Activated naive CD8-positive, alpha-beta T cell treated with anti-CD3 and anti-CD28 coated beads, Interleukin-2, amount 50 U/mL, for 24 hours (primary cell): ENCODE results near the gene HIGD2A.

Experiments
- ATAC-seq: fragments of 150-1000 bp; cut with Tn5 transposase; one replicate; pipeline ENCODE4 v1.10.0; 2021
- DNase-seq: peaks from one replicate; pipeline ENCODE4 v3.0.0; 2021
- H3K27ac Mint-ChIP-seq: one replicate; pipeline ENCODE4 v1.8.0; 2021; ENCODE audit warnings: mild to moderate bottlenecking, mixed read lengths
- H3K27me3 Mint-ChIP-seq: one replicate; pipeline ENCODE4 v1.8.0; 2021; ENCODE audit warnings: mixed read lengths
- H3K36me3 Mint-ChIP-seq: one replicate; pipeline ENCODE4 v1.8.0; 2021; ENCODE audit warnings: low read depth, mixed read lengths
- H3K4me1 Mint-ChIP-seq: one replicate; pipeline ENCODE4 v1.8.0; 2021; ENCODE audit warnings: mixed read lengths
- H3K4me3 Mint-ChIP-seq: one replicate; pipeline ENCODE4 v1.8.0; 2021; ENCODE audit warnings: mild to moderate bottlenecking, moderate library complexity, mixed read lengths
- H3K9me3 Mint-ChIP-seq: one replicate; pipeline ENCODE4 v1.8.0; 2021; ENCODE audit warnings: mixed read lengths

HIGD2A gene, protein sequence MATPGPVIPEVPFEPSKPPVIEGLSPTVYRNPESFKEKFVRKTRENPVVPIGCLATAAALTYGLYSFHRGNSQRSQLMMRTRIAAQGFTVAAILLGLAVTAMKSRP

DNA sequence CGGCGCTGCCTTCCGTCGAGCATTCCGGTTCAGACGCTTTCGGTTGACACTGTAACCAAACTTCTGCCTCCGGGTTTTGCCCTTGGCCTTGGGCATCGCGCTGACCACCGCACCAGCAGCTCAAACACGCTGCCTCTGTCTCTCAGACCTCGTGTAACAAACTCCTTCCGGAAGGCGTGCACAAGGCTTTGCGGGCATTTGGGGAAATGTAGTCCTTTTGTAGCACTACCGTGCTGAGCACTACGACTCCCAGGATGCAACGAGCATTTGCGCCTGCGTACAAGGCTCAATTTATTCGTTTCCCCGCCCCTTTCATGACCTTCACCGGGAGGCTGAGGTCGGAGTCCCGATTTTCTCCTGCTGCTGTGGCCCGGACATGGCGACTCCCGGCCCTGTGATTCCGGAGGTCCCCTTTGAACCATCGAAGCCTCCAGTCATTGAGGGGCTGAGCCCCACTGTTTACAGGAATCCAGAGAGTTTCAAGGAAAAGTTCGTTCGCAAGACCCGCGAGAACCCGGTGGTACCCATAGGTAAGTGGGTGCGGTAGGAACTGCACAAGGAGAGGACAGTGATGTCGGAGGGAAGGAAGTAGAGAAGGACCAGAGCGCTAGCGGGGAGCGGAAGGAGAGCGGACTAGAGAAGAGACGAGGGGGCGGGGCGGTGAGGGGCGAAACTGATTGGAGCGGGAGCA, at the start of gene HIGD2A, which contains the start of gene NOP16:
Gene HIGD2A, plus strand, starts transcription at position 308 of the 691 bp plus-strand sequence. Its CDS starts 69 bp downstream, at position 377.
Gene NOP16, minus strand, starts transcription at position 155 of the 691 bp plus-strand sequence. Its CDS starts 59 bp downstream, at position 96.
- Mint-ChIP-seq H3K36me3 (peaks cover 58% of the 10 kb centered on the region), H3K9me3 (no peaks in the 10 kb centered on the region), H3K27me3 (no peaks in the 10 kb centered on the region), H3K4me3 (peak within 1 kb of the TSS; percentile 96), H3K4me1 (peaks cover 39% of the 10 kb centered on the region), H3K27ac (peak within 1 kb of the TSS; percentile 99)
- DNase-seq (peak; percentile 99), ATAC-seq (peak; percentile 96)

DNA sequence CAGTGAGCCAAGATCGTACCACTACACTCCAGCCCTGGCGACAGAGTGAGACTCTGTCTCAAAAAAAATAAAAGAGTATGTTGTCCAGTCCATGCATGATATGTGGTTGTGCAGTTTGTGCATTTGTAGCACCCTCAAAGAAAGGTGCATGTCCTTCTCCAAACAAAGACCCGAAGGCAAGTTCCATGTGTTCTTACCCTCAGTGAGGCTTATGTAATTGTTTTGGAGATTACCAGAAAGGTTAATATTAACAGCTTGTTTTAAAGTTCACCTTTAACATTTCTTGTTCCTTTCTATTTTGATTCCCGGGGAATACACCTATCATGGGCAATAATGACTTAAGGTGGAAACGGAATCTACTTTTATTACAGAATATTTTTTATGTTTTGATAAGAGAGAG, 49.2 kb upstream of the HIGD2A start:
- Mint-ChIP-seq H3K4me1 (no peaks in the 10 kb centered on the region), H3K27me3 (no peaks in the 10 kb centered on the region), H3K4me3 (no peak overlapping the region), H3K27ac (no peak overlapping the region), H3K36me3 (peaks cover 18% of the 10 kb centered on the region), H3K9me3 (no peaks in the 10 kb centered on the region)
- ATAC-seq: no peak
- no peak for DNase-seq

DNA sequence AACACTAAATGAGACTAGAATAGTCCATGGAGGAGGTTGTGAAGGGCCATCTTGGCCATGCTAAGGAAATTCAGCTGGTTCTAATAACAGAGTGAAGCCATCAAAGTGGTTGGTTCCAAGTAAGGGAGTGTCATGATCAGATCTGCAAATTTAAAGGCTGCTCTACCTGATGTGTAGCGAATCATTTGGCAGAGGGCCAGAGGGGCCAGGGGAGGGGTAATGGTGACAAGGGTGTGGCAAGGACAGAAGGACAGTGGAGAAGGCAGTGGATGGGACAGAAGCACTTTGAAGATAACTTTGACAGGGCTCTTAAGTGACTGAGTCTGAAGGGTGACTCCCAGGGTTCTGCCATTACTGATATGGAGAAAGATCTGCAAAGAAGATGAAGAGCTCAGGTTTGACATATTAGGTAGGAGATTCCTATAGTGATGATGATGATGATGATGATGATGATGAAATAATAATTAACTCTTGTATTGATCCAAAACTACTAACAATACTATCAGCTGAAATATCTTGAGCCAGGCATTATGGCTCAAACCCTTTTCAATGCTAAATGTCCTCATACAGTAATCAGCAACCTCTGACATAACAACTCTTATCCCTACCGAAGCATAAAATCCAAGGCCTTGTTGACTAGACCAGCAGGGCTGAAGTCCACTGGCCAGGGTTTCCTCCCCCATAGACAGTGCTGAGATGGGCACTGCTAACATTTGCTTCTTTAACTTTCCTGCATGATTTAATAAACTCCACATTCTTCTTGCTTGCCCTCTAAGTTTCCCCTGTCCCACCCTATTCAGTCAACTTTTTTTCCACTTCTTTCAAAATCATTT, 47.0 kb upstream of the HIGD2A start:
- no peak overlapping the region for H3K4me3 Mint-ChIP-seq
- H3K27me3 Mint-ChIP-seq: no peaks in the 10 kb centered on the region
- peak overlapping the region; percentile 29 for H3K27ac Mint-ChIP-seq
- ATAC-seq (no peak), DNase-seq (no peak)
- H3K36me3 Mint-ChIP-seq: peaks cover 22% of the 10 kb centered on the region
- no peaks in the 10 kb centered on the region for H3K9me3 Mint-ChIP-seq
- no peaks in the 10 kb centered on the region for H3K4me1 Mint-ChIP-seq

DNA sequence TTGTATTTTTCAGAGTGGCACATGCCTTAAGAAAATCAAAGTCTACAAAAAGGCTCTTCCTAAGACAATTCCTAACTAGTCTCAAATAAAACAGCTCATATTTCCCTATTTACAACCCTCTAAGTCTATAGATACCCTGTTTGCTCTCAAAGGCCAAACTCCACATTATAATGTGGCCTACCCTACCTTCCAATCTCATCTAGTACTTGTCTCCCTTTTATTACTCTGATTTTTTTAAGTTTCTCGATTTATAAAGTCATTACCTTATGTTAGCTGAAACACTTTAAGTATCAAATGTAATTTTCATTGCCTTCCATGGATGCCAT, 46.4 kb upstream of the HIGD2A start:
- H3K36me3 Mint-ChIP-seq: peaks cover 20% of the 10 kb centered on the region
- no peak overlapping the region for H3K4me3 Mint-ChIP-seq
- DNase-seq (no peak), ATAC-seq (no peak)
- no peaks in the 10 kb centered on the region for H3K9me3 Mint-ChIP-seq
- H3K4me1 Mint-ChIP-seq: no peaks in the 10 kb centered on the region
- H3K27ac Mint-ChIP-seq: no peak overlapping the region
- no peaks in the 10 kb centered on the region for H3K27me3 Mint-ChIP-seq

DNA sequence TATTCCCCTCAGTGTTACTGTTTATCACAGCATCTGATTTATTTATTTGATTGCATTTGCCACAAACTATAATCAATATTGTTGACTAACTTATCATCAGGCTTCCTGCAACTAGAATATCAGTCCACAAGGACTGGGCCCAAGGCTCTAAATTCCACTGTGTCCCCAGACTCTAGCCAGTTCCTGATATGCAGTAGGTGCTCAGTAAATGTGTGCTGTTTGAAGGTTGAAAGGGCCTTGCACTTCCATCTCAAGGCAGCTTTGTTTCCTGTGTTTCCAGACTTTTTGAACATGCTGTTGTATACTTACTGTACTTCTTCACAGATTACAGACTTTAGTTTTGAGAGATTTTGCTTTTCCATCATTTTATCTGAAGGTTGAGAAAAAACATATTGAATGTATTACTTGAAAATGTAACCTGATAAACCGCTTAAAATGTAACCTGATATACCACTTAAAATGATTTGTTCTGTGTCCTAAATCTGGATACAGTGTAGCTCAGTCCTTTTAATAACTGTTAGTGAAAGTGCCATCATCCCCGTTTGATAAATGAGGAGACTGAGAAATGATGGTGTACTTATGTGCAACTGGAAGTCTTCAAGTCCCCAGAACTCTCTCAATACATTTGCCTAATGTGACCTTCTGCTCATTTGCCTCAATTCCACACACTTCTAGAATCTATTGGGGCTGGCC, 45.6 kb upstream of the HIGD2A start:
- Mint-ChIP-seq H3K9me3 (no peaks in the 10 kb centered on the region), H3K4me3 (no peak overlapping the region), H3K27ac (no peak overlapping the region), H3K27me3 (no peaks in the 10 kb centered on the region), H3K4me1 (no peaks in the 10 kb centered on the region), H3K36me3 (peaks cover 25% of the 10 kb centered on the region)
- ATAC-seq (no peak), DNase-seq (no peak)

DNA sequence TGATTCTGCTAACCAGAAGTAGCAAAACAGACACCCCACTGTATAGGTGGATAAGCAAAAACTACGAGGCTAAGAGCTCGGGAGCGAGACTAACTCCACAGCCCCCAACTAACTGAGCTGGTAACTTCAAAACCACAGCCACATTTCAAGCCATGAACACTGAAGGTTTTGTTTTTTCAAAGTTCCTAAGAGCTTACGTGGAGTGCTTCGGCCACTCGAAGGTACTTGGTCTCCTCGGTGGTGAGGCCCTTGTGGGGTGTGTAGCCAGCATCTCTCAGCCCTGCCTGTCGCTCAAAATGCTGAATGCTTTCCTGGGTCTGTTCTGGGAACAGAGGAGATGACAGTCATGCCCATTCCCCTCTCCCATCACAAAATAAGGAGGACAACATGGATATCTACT, 38.1 kb upstream of the HIGD2A start:
- H3K27ac Mint-ChIP-seq: peak overlapping the region; percentile 59
- peaks cover 45% of the 10 kb centered on the region for H3K36me3 Mint-ChIP-seq
- H3K27me3 Mint-ChIP-seq: no peaks in the 10 kb centered on the region
- no peak for ATAC-seq
- H3K4me3 Mint-ChIP-seq: no peak overlapping the region
- no peak for DNase-seq
- H3K4me1 Mint-ChIP-seq: peaks cover 8% of the 10 kb centered on the region
- H3K9me3 Mint-ChIP-seq: no peaks in the 10 kb centered on the region

DNA sequence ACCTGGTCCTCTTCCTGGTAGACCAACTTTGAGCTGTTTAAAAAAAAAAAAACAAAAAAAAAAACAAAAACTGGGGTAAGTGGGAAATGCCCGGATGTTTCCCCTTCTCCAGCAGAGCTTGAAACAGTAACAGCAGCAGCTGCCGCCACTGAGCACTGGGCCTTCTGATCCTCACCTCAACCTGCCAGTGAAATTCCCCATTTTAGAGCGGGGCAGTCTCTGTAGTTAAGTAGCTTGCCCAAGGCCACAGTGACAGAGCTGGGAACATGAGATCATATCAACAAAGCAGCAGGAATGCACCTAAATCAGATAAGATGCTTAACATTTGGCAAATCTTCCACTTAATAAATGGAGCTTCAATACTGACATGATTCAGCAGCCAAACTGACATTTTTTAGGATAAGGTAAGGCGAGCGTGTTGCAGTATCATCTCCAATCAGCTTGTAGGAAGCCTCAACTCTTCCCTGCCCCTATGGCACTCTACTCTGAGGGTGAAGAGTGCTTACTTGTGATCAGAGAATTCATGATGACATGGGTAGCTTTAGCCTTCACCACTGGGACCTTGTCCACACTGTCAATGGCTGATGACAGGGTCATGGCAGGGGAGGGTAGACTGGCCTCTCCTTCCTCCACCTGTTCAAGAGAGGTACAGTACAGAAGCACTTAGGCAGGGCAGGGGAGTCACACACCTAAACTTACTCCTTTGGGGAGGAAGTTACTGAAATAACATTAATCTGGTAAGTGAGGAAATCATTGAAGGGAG, 36.3 kb upstream of the HIGD2A start:
- H3K27me3 Mint-ChIP-seq: no peaks in the 10 kb centered on the region
- H3K4me1 Mint-ChIP-seq: peaks cover 10% of the 10 kb centered on the region
- H3K36me3 Mint-ChIP-seq: peaks cover 36% of the 10 kb centered on the region
- no peaks in the 10 kb centered on the region for H3K9me3 Mint-ChIP-seq
- peak overlapping the region; percentile 47 for H3K27ac Mint-ChIP-seq
- H3K4me3 Mint-ChIP-seq: no peak overlapping the region
- DNase-seq (no peak), ATAC-seq (no peak)

DNA sequence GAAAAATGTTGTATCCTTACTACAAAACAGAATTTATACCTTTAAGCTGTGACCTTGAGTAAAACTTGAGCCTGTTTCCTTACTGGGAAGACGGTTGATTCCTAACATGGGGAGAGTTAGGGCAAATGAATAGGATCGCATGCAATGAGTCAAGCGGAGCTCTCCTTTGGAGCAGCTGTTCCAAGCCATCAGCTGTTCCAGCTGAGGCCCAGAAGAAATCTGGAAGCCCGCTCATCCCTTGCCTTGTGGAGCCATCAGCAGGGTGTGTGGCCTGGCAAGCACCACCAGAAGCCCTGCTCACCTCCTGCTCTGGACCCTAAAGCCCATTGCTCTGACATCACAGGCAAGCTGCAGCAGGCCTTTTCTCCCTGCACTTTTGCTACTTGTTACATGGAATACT, 35.0 kb upstream of the HIGD2A start:
- H3K36me3 Mint-ChIP-seq: peaks cover 34% of the 10 kb centered on the region
- DNase-seq (no peak), ATAC-seq (no peak)
- no peaks in the 10 kb centered on the region for H3K27me3 Mint-ChIP-seq
- H3K9me3 Mint-ChIP-seq: no peaks in the 10 kb centered on the region
- no peak overlapping the region for H3K4me3 Mint-ChIP-seq
- H3K4me1 Mint-ChIP-seq: peaks cover 19% of the 10 kb centered on the region
- H3K27ac Mint-ChIP-seq: no peak overlapping the region

DNA sequence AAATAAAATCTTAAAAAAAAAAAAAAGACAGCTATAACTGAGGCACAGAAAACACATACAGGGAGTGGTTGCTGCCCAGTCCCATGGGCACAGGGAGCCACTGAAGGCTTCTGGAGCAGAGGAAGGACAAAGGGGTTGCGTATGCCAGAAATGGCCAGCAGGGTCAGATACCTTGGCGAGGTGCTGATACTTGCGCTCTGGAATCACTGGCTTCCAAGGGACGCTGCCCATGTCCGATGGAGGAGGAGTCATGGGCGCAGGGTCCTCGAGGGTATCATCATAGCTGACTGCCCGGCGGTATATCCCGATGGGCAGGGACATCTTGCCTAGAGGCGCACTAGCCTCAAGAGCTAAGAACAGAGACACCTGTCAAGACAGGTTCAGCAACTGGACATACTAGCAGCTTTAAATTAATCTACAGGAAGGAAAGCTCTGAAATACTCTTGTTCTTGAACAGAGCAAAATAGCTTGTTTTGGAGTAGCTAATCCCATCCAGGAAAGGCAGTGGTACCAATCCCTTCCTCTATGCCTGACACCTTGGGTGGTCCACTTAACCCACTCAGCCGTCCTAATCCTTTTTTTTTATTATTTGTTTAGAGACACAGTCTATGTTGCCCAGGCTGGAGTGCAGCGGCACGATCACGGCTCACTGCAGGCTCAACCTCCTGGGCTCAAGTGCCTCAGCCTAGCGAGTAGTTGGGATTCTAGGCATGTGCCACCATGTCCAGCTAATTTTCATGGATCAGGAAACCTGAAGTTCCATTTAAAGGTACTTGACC, 33.0 kb upstream of the HIGD2A start:
- ATAC-seq: no peak
- Mint-ChIP-seq H3K4me1 (peaks cover 26% of the 10 kb centered on the region), H3K4me3 (no peak overlapping the region), H3K9me3 (no peaks in the 10 kb centered on the region), H3K36me3 (peaks cover 30% of the 10 kb centered on the region), H3K27me3 (no peaks in the 10 kb centered on the region), H3K27ac (no peak overlapping the region)
- no peak for DNase-seq

DNA sequence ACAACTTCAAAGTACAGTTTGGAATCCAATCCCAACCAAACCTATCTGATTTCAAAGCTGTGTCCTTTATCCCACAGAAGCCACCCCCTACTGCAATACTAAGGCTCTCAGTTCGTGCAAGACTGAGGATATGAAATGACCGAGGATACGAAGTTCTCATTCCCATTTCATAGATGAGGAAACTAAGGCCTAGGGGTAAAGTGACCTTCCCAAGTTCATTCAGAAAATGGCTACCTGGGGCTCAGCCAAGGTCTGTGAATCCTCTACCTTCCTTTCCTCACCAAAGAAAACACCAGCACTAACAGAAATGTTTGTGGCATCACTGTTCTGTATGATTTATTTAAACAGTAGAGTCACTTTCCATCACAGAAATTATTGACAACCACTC, 32.4 kb upstream of the HIGD2A start:
- Mint-ChIP-seq H3K9me3 (no peaks in the 10 kb centered on the region), H3K27ac (no peak overlapping the region), H3K4me3 (no peak overlapping the region), H3K4me1 (peaks cover 26% of the 10 kb centered on the region), H3K36me3 (peaks cover 30% of the 10 kb centered on the region), H3K27me3 (no peaks in the 10 kb centered on the region)
- DNase-seq: no peak
- ATAC-seq: no peak

DNA sequence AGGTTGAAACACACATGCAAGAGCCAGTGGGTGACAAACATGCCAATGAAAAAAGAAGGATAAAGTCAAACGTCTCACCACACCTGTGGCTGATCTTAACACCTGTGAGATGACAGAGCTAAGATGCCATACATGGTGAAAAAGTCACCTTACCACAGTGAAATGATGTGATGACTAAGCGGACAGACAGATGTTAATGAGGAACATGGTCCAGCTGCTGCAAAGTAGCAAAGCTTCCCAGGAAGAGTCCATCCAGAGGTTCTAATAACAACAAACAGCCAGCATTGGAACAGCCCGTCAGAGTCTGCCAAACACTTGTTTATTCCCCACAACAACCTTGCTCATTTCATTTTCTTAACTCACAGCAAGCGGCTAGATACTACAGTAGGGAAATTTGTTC, 28.9 kb upstream of the HIGD2A start:
- ATAC-seq (no peak), DNase-seq (no peak)
- Mint-ChIP-seq H3K4me3 (peak overlapping the region; percentile 96), H3K27ac (peak overlapping the region; percentile 56), H3K36me3 (peaks cover 19% of the 10 kb centered on the region), H3K4me1 (peaks cover 36% of the 10 kb centered on the region), H3K27me3 (no peaks in the 10 kb centered on the region), H3K9me3 (no peaks in the 10 kb centered on the region)

DNA sequence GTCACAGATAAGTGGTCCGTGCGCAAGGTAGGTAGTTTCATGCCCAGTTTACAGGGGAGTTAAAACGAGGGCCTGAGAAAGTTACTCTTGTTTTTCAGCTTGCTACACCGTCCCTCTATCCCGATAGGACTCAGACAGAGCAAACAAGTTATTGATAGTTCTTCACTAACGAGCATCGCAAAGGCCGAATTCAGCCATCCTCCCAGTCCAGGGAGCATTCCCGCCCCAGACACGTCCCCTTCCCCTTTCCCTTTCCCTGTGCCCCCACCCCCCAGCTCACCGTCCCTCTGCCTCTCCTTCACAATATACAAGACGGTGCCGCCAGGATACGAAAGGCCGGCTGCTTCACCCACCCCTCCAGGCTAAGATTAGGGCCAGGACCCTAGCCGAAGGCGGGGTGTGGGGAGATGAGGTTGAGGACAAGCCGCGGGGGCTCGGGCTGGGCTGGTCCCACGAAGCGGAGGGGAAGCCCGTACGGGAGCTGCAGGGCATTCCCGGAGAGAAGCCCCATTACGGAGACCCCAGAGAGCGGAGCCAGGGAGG, 27.6 kb upstream of the HIGD2A start:
- DNase-seq: peak; percentile 15
- peaks cover 35% of the 10 kb centered on the region for H3K4me1 Mint-ChIP-seq
- peak overlapping the region; percentile 96 for H3K4me3 Mint-ChIP-seq
- H3K27ac Mint-ChIP-seq: peak overlapping the region; percentile 94
- no peak for ATAC-seq
- no peaks in the 10 kb centered on the region for H3K27me3 Mint-ChIP-seq
- no peaks in the 10 kb centered on the region for H3K9me3 Mint-ChIP-seq
- peaks cover 15% of the 10 kb centered on the region for H3K36me3 Mint-ChIP-seq

DNA sequence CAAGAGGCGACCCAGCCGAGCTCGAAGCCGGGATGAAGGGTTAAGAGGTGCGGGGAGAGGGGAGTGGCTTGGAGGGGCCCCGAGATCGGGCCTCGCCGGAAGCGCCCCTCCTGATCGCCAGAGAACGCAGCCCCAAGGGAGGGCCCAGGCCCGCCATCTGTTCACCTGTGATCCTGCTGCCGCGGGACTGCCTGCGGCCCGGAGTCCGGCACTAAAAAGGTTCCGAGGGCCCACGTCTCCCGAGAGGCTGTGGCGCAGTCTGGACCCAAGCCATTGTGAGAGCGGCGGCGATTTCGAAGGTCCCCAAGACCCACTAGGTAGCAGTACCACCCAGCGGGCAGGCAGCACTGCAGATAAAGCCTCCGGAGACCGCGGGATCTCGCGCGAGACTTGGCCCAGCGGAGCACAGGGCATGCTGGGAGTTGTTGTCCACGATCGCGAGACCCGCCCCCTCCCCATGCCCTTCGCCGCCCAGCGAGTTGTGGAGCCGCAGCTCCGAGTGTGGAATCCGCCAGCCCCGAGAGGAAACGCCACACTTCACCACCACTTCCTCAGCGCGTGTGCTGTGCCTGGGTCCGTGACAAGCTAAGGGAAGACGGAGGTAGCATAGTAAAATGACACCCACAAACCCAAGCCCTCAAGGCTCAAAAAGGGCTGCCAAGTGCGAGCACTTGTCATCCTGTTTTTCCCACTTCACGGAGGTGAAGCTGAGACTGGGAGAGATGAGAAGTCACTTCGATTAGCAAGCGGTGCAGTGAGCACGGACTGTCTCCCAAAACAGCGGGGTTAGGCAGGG, 26.9 kb upstream of the HIGD2A start, which contains the start of gene KIAA1191:
Gene KIAA1191, minus strand, starts transcription at position 328 of the 796 bp plus-strand sequence. CDS start 2,256 bp downstream, outside the sequence.
- Mint-ChIP-seq H3K27me3 (no peaks in the 10 kb centered on the region), H3K9me3 (no peaks in the 10 kb centered on the region), H3K4me3 (peak within 1 kb of the TSS; percentile 96), H3K27ac (peak within 1 kb of the TSS; percentile 94), H3K4me1 (peaks cover 36% of the 10 kb centered on the region), H3K36me3 (peaks cover 17% of the 10 kb centered on the region)
- DNase-seq (peak; percentile 93), ATAC-seq (peak; percentile 93)
